Measurements from ENCODE around the gene ZNF77. TPM values are rescaled to one million over a fixed set of nuclear protein-coding genes. Genes with fewer than 3 reads are reported as not detected.

ZNF77 gene
- total and polyA plus RNA-seq, 2 donors (not counting 1 experiment from before 2014, with no cell fraction given): 4.0 to 6.4 TPM

DNA sequence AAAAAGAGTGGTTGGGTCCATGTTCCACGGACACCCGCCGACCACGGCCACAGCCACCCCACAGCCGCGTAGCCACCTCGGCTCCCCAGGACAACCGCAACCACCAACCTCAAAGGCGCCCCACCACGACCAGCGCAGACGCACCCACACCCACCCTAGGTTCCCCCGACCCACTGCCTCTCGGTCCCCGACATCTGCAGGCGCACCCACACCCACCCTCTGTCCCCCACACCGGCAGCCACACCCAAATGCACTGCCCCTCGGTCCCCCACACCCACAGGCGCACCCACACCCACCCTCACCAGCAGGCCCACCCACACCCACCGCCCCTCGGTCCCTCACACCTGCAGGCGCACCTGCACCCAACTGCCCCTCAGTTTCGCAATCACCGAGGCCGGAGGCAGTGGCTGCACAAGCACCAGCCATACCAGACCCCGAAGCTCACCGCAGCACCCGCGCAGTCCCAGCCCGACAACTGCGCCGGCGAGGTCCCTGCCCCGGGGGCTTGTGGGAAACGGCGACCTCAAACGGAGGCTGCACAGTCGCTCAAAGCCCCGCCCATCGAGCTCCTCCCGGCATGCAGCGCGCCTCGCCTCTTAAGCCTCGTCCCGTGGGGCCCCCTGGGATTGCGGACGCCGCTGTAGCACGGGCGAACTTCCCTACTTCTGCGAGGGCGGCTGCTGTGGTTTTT lies 18.3 kb downstream of the ZNF77 start:
- no peaks in the 10 kb centered on the region for H3K4me1 Mint-ChIP-seq
- Histone ChIP-seq H4K20me1 (ENCODE audit: control insufficient read depth, insufficient read depth, low read length, poor library complexity, severe bottlenecking) (no peaks in the 10 kb centered on the region), H3K4me1 (ENCODE audit: control insufficient read depth in 2 of 2, insufficient read depth in 2 of 2, low read length in 2 of 2) (no peaks in the 10 kb centered on the region), H3K79me2 (ENCODE audit: control insufficient read depth, insufficient read depth, low read length) (no peaks in the 10 kb centered on the region), H3K4me2 (replicated peaks; ENCODE audit: low read depth, low read length, poor library complexity, severe bottlenecking) (no peak overlapping the region), H3K9me3 (ENCODE audit: control extremely low read depth in 1 of 3, control insufficient read depth in 2 of 3, insufficient read depth in 1 of 3, low read length in 2 of 3) (peaks cover 0 to 13% (median 6%) of the 10 kb centered on the region in 3 donors), H3K27ac (ENCODE audit: low read length in 2 of 2) (no peak overlapping the region), H2AFZ (ENCODE audit: insufficient read depth, low read depth, low read length, poor library complexity, severe bottlenecking) (no peak overlapping the region), H3K36me3 (replicated peaks in 1 of 2; ENCODE audit: control extremely low read depth in 1 of 2, control insufficient read depth in 1 of 2, extremely low read depth in 1 of 2, insufficient read depth in 2 of 2, low read length in 1 of 2) (peaks cover 0 to under 1% of the 10 kb centered on the region in 2 experiments), H3K9ac (ENCODE audit: low read length) (no peak overlapping the region), H3K27me3 (replicated peaks in 1 of 4; ENCODE audit: control extremely low read depth in 1 of 4, control insufficient read depth in 3 of 4, insufficient read depth in 4 of 4, low read length in 3 of 4) (no peaks in the 10 kb centered on the region), H3K4me3 (ENCODE audit: control extremely low read depth in 1 of 5, extremely low read depth in 1 of 5, insufficient read depth in 1 of 5, low read depth in 2 of 5, low read length in 4 of 5) (no peak overlapping the region)
- intact Hi-C loops (cut with micrococcal nuclease): no loop called here
- no peaks in the 10 kb centered on the region for H3K27me3 Mint-ChIP-seq
- 93% methylated on average over 48 of the region's 53 CpGs for WGBS (ENCODE audit: insufficient coverage)
- TF ChIP-seq EZH2 (IDR thresholded peaks at IDR 0.05; ENCODE audit: borderline replicate concordance, insufficient read depth, low read depth, low read length, poor library complexity, severe bottlenecking): no peak
- H3K27ac Mint-ChIP-seq: no peak overlapping the region
- POLR2A ChIA-PET: no interaction called here
- ATAC-seq (ENCODE audit: low read depth) (no peak), DNase-seq (no peak)
- H3K4me3 Mint-ChIP-seq: no peak overlapping the region
- H3K9me3 Mint-ChIP-seq (ENCODE audit: insufficient read depth): peaks cover 7% of the 10 kb centered on the region
- CTCF ChIA-PET: no interaction called here

DNA sequence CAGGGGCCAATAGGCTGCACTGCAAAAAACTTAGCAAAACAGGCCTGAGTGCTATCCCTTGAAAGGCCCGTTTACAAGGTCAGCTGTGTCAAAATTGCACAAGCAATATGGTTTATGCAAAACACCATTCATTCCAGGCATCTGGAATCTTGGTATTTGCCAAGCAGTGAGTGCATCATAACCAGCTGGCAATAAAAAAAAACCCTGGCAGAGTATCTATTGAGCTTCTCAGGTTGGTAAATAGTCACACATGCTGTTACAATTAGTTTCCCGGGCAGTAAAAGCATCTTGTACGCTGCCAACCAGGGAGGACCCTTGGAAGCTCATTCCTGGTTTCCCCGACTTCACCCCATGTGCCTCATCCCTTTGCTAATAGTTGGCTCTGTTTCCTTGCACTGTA lies 21.3 kb downstream of the ZNF77 start:
- no peak for ATAC-seq (ENCODE audit: low read depth)
- no peaks in the 10 kb centered on the region for H3K9me3 Mint-ChIP-seq (ENCODE audit: insufficient read depth)

More for the DNA sequence above, 21.3 kb downstream of the ZNF77 start:
- Mint-ChIP-seq H3K27ac (no peak overlapping the region), H3K27me3 (no peaks in the 10 kb centered on the region), H3K4me3 (no peak overlapping the region), H3K4me1 (no peaks in the 10 kb centered on the region)
- intact Hi-C loops (cut with micrococcal nuclease): no loop called here
- Histone ChIP-seq H3K4me3 (ENCODE audit: control extremely low read depth in 1 of 5, extremely low read depth in 1 of 5, insufficient read depth in 1 of 5, low read depth in 2 of 5, low read length in 4 of 5) (no peak overlapping the region), H3K9me3 (ENCODE audit: control extremely low read depth in 1 of 3, control insufficient read depth in 2 of 3, insufficient read depth in 1 of 3, low read length in 2 of 3) (no peaks in the 10 kb centered on the region), H3K27ac (ENCODE audit: low read length in 2 of 2) (no peak overlapping the region), H2AFZ (ENCODE audit: insufficient read depth, low read depth, low read length, poor library complexity, severe bottlenecking) (no peak overlapping the region), H3K9ac (ENCODE audit: low read length) (no peak overlapping the region), H3K27me3 (replicated peaks in 1 of 4; ENCODE audit: control extremely low read depth in 1 of 4, control insufficient read depth in 3 of 4, insufficient read depth in 4 of 4, low read length in 3 of 4) (no peaks in the 10 kb centered on the region), H3K79me2 (ENCODE audit: control insufficient read depth, insufficient read depth, low read length) (no peaks in the 10 kb centered on the region), H3K36me3 (replicated peaks in 1 of 2; ENCODE audit: control extremely low read depth in 1 of 2, control insufficient read depth in 1 of 2, extremely low read depth in 1 of 2, insufficient read depth in 2 of 2, low read length in 1 of 2) (peaks cover 0 to 2% of the 10 kb centered on the region in 2 experiments), H4K20me1 (ENCODE audit: control insufficient read depth, insufficient read depth, low read length, poor library complexity, severe bottlenecking) (no peaks in the 10 kb centered on the region), H3K4me2 (replicated peaks; ENCODE audit: low read depth, low read length, poor library complexity, severe bottlenecking) (no peak overlapping the region), H3K4me1 (ENCODE audit: control insufficient read depth in 2 of 2, insufficient read depth in 2 of 2, low read length in 2 of 2) (no peaks in the 10 kb centered on the region)
- DNase-seq: no peak
- TF ChIP-seq EZH2 (IDR thresholded peaks at IDR 0.05; ENCODE audit: borderline replicate concordance, insufficient read depth, low read depth, low read length, poor library complexity, severe bottlenecking): no peak
- TF ChIP-seq, protein P1, sequence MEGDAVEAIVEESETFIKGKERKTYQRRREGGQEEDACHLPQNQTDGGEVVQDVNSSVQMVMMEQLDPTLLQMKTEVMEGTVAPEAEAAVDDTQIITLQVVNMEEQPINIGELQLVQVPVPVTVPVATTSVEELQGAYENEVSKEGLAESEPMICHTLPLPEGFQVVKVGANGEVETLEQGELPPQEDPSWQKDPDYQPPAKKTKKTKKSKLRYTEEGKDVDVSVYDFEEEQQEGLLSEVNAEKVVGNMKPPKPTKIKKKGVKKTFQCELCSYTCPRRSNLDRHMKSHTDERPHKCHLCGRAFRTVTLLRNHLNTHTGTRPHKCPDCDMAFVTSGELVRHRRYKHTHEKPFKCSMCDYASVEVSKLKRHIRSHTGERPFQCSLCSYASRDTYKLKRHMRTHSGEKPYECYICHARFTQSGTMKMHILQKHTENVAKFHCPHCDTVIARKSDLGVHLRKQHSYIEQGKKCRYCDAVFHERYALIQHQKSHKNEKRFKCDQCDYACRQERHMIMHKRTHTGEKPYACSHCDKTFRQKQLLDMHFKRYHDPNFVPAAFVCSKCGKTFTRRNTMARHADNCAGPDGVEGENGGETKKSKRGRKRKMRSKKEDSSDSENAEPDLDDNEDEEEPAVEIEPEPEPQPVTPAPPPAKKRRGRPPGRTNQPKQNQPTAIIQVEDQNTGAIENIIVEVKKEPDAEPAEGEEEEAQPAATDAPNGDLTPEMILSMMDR (IDR thresholded peaks at IDR 0.05): no peak
- POLR2A ChIA-PET: no interaction called here
- CTCF ChIA-PET: no interaction called here
- WGBS (ENCODE audit: insufficient coverage): 100% methylated on average over 3 of the region's 4 CpGs

Data from B cell (primary cell).